ENCODE data around the gene MILR1.

The MILR1 gene

GRCh38 chr17:64448665-64449512 lies at the start of gene MILR1:
MILR1 (plus strand) TSS chr17:64449115; CDS start chr17:64449169, 54 bp downstream.
- Mint-ChIP-seq H3K36me3 (ENCODE audit: low read depth) (no peaks in the 10 kb centered on the region), H3K9me3 (no peaks in the 10 kb centered on the region), H3K27me3 (ENCODE audit: low read depth) (no peaks in the 10 kb centered on the region), H3K4me1 (ENCODE audit: low read depth) (peaks cover 22% of the 10 kb centered on the region), H3K4me3 (peak within 1 kb of the TSS; percentile 68), H3K27ac (peak within 1 kb of the TSS; percentile 70)

- Mint-ChIP-seq H3K9me3 (no peaks in the 10 kb centered on the region), H3K27ac (no peak overlapping the region), H3K4me1 (ENCODE audit: low read depth) (peaks cover 22% of the 10 kb centered on the region), H3K4me3 (no peak overlapping the region), H3K27me3 (ENCODE audit: low read depth) (peaks cover 4% of the 10 kb centered on the region), H3K36me3 (ENCODE audit: low read depth) (no peaks in the 10 kb centered on the region)
These were observed 49.2 kb upstream of the MILR1 start for GRCh38 chr17:64399767-64400156.

GRCh38 chr17:64400642-64401041 lies 48.3 kb upstream of the MILR1 start:
- Mint-ChIP-seq H3K27ac (no peak overlapping the region), H3K36me3 (ENCODE audit: low read depth) (no peaks in the 10 kb centered on the region), H3K4me1 (ENCODE audit: low read depth) (peaks cover 22% of the 10 kb centered on the region), H3K27me3 (ENCODE audit: low read depth) (peaks cover 4% of the 10 kb centered on the region), H3K4me3 (no peak overlapping the region), H3K9me3 (no peaks in the 10 kb centered on the region)

- H3K4me3 Mint-ChIP-seq, result no peak overlapping the region
- no peaks in the 10 kb centered on the region for H3K27me3 Mint-ChIP-seq (ENCODE audit: low read depth)
- no peak overlapping the region for H3K27ac Mint-ChIP-seq
- peaks cover 16% of the 10 kb centered on the region for H3K4me1 Mint-ChIP-seq (ENCODE audit: low read depth)
- H3K36me3 Mint-ChIP-seq (ENCODE audit: low read depth), result no peaks in the 10 kb centered on the region
- H3K9me3 Mint-ChIP-seq, result no peaks in the 10 kb centered on the region
These were observed 47.6 kb upstream of the MILR1 start for GRCh38 chr17:64401244-64401860.

GRCh38 chr17:64401941-64402340 lies 47.0 kb upstream of the MILR1 start:
- no peaks in the 10 kb centered on the region for H3K36me3 Mint-ChIP-seq (ENCODE audit: low read depth)
- no peak overlapping the region for H3K27ac Mint-ChIP-seq
- no peaks in the 10 kb centered on the region for H3K9me3 Mint-ChIP-seq
- peaks cover 16% of the 10 kb centered on the region for H3K4me1 Mint-ChIP-seq (ENCODE audit: low read depth)
- no peak overlapping the region for H3K4me3 Mint-ChIP-seq
- H3K27me3 Mint-ChIP-seq (ENCODE audit: low read depth), result no peaks in the 10 kb centered on the region

- Mint-ChIP-seq H3K4me3 (no peak overlapping the region), H3K9me3 (no peaks in the 10 kb centered on the region), H3K27ac (no peak overlapping the region), H3K27me3 (ENCODE audit: low read depth) (no peaks in the 10 kb centered on the region), H3K4me1 (ENCODE audit: low read depth) (peaks cover 16% of the 10 kb centered on the region), H3K36me3 (ENCODE audit: low read depth) (no peaks in the 10 kb centered on the region)
These were observed 46.4 kb upstream of the MILR1 start for GRCh38 chr17:64402469-64402868.

- Mint-ChIP-seq H3K4me3 (no peak overlapping the region), H3K9me3 (no peaks in the 10 kb centered on the region), H3K4me1 (ENCODE audit: low read depth) (peaks cover 9% of the 10 kb centered on the region), H3K27ac (no peak overlapping the region), H3K36me3 (ENCODE audit: low read depth) (no peaks in the 10 kb centered on the region), H3K27me3 (ENCODE audit: low read depth) (no peaks in the 10 kb centered on the region)
These were observed 44.9 kb upstream of the MILR1 start for GRCh38 chr17:64403881-64404460.

- Mint-ChIP-seq H3K9me3 (no peaks in the 10 kb centered on the region), H3K27me3 (ENCODE audit: low read depth) (no peaks in the 10 kb centered on the region), H3K4me3 (no peak overlapping the region), H3K4me1 (ENCODE audit: low read depth) (peaks cover 8% of the 10 kb centered on the region), H3K36me3 (ENCODE audit: low read depth) (no peaks in the 10 kb centered on the region), H3K27ac (no peak overlapping the region)
These were observed 42.4 kb upstream of the MILR1 start for GRCh38 chr17:64406321-64407200.

GRCh38 chr17:64410750-64411490 lies 38.0 kb upstream of the MILR1 start:
- Mint-ChIP-seq H3K27me3 (ENCODE audit: low read depth) (peaks cover under 1% of the 10 kb centered on the region), H3K4me1 (ENCODE audit: low read depth) (peaks cover 5% of the 10 kb centered on the region), H3K9me3 (no peaks in the 10 kb centered on the region), H3K36me3 (ENCODE audit: low read depth) (no peaks in the 10 kb centered on the region), H3K27ac (no peak overlapping the region), H3K4me3 (no peak overlapping the region)

GRCh38 chr17:64411999-64412771 lies 36.7 kb upstream of the MILR1 start:
- no peak overlapping the region for H3K27ac Mint-ChIP-seq
- H3K9me3 Mint-ChIP-seq, result no peaks in the 10 kb centered on the region
- peaks cover 5% of the 10 kb centered on the region for H3K27me3 Mint-ChIP-seq (ENCODE audit: low read depth)
- H3K4me3 Mint-ChIP-seq, result no peak overlapping the region
- peaks cover 5% of the 10 kb centered on the region for H3K4me1 Mint-ChIP-seq (ENCODE audit: low read depth)
- no peaks in the 10 kb centered on the region for H3K36me3 Mint-ChIP-seq (ENCODE audit: low read depth)

- Mint-ChIP-seq H3K27me3 (ENCODE audit: low read depth) (peaks cover 5% of the 10 kb centered on the region), H3K36me3 (ENCODE audit: low read depth) (no peaks in the 10 kb centered on the region), H3K4me3 (no peak overlapping the region), H3K4me1 (ENCODE audit: low read depth) (peaks cover 5% of the 10 kb centered on the region), H3K27ac (no peak overlapping the region), H3K9me3 (no peaks in the 10 kb centered on the region)
These were observed 36.0 kb upstream of the MILR1 start for GRCh38 chr17:64412944-64413381.

GRCh38 chr17:64413513-64413912 lies 35.4 kb upstream of the MILR1 start:
- Mint-ChIP-seq H3K36me3 (ENCODE audit: low read depth) (no peaks in the 10 kb centered on the region), H3K4me3 (no peak overlapping the region), H3K27ac (no peak overlapping the region), H3K27me3 (ENCODE audit: low read depth) (peaks cover 5% of the 10 kb centered on the region), H3K4me1 (ENCODE audit: low read depth) (peaks cover 5% of the 10 kb centered on the region), H3K9me3 (no peaks in the 10 kb centered on the region)

Measured in T-helper 1 cell treated with Interleukin-12 subunit alpha and Interleukin-12 subunit beta and Interleukin-4 antibody, amounts not matched to agents 30 μg/mL and 1 μg/mL, for 36 hours (primary cell).